ENCODE data around the gene XPO5. TPM values are rescaled to one million over a fixed set of nuclear protein-coding genes. Genes with fewer than 3 reads are reported as not detected.

Gene XPO5
- total RNA-seq, result 28.0 and 43.2 TPM in 2 replicates

DNA sequence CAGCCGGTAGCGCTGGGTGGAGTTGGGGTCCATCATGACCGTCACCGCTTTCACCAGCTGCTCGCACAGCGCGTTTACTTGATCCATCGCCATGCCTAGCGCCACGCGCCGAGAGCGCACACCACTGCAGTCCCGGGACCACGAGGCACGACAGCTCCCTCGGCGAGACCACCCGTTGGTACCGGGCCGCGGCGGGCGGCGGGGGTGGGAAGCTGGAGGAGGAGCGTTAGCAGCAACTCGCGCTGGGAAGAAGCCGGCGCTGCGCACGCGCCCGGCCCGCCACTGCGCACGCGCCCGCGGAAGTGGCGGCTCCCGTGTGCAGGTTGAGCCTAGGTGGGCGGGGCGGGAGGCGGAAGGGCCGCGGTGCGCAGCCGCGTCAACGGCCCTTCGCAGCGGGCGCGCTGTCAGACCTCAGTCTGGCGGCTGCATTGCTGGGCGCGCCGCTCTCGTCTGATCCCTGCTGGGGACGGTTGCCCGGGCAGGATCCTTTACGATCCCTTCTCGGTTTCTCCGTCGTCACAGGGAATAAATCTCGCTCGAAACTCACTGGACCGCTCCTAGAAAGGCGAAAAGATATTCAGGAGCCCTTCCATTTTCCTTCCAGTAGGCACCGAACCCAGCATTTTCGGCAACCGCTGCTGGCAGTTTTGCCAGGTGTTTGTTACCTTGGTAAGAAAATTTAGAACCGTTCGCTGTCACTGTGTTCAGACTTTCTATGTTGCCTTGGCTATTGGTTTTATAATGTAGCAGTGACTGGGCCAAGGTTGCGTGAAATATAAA, at the start of gene XPO5, which contains the start of gene POLH:
Gene XPO5, minus strand, starts transcription at position 267 of the 780 bp plus-strand sequence. Its CDS starts 174 bp downstream, at position 93.
Gene POLH, plus strand, starts transcription at position 414 of the 780 bp plus-strand sequence. CDS start 6,135 bp downstream, outside the sequence.
- peak; percentile 92 for DNase-seq (ENCODE audit: low read depth)
- peak within 1 kb of the TSS; percentile 97 for H3K4me3 ChIP-seq (ENCODE audit: low read depth, low read length)
- peak; percentile 20 for TF ChIP-seq CTCF (IDR thresholded peaks at IDR 0.05; ENCODE audit: insufficient read depth, low read depth, low read length)

GRCh38 chr6:43625393-43625992, 49.7 kb upstream of the XPO5 start:
- no peak for DNase-seq (ENCODE audit: low read depth)
- no peak overlapping the region for H3K4me3 ChIP-seq (ENCODE audit: low read depth, low read length)
- no peak for TF ChIP-seq CTCF (IDR thresholded peaks at IDR 0.05; ENCODE audit: insufficient read depth, low read depth, low read length)

DNA sequence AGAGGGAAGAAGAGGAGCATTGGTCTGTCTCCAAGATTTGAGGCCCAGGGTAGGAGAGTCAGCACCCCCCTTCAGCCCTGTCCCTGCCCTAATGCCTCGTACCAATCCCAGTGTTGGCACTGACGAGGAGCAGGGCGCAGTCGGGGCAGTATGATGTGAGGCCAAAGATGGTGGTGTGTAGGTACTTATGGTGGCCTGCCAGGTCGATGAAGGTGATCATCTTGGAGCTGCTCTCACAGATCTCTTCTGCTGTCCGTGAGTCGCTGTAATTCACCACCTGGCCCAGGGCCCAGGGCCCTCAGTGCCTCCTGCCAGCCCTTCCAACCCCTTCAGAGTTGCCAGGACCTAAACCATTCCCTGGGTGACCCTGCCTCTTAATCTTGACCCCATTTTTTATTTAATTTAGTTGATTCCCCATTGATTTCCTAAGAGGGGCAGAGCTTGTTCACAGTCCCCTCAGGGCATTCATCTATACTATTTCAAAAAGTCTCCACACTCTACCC, 49.0 kb upstream of the XPO5 start:
- no peak for DNase-seq (ENCODE audit: low read depth)
- no peak overlapping the region for H3K4me3 ChIP-seq (ENCODE audit: low read depth, low read length)
- TF ChIP-seq CTCF (IDR thresholded peaks at IDR 0.05; ENCODE audit: insufficient read depth, low read depth, low read length), result no peak

GRCh38 chr6:43623880-43624785, 48.3 kb upstream of the XPO5 start:
- no peak for TF ChIP-seq CTCF (IDR thresholded peaks at IDR 0.05; ENCODE audit: insufficient read depth, low read depth, low read length)
- no peak for DNase-seq (ENCODE audit: low read depth)
- H3K4me3 ChIP-seq (ENCODE audit: low read depth, low read length), result no peak overlapping the region

DNA sequence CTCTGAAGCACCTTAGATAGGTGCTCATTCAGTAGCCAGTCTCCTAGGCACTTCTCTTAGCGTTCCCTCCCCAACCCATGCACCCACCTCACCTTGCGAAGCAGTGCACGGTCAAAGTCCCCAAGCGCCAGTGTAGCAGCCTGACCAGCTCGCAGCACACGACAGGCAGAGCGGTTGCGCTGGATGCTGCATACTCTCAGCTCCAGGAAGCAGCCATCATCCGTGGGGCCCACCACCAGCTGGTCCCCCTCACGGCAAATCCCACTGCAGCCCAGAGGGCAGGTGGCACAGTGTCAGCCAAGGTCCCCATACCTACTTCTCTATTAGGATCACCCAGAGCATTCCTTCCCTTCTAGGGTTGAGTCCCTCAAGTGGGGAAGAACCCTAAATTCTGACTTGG, 46.7 kb upstream of the XPO5 start:
- no peak for DNase-seq (ENCODE audit: low read depth)
- no peak for TF ChIP-seq CTCF (IDR thresholded peaks at IDR 0.05; ENCODE audit: insufficient read depth, low read depth, low read length)
- H3K4me3 ChIP-seq (ENCODE audit: low read depth, low read length), result no peak overlapping the region

DNA sequence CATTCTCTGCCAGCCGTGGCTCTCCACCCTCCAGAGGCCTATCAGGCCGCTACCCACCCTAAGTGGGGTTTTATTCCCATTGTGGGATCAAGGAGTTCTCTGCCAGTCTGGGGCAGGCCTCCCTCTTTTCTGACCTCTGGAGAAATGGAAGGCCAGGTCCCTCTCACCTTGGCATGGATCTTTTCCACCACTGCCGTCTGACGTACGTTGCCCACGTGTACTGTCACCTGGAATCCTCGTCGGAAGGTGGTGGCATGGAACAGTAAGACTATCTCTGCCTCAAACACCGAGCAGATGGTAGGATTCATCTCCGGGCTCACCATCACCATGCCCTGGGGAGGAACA, 46.0 kb upstream of the XPO5 start:
- no peak for TF ChIP-seq CTCF (IDR thresholded peaks at IDR 0.05; ENCODE audit: insufficient read depth, low read depth, low read length)
- H3K4me3 ChIP-seq (ENCODE audit: low read depth, low read length), result no peak overlapping the region

More for the DNA sequence above, 46.0 kb upstream of the XPO5 start:
- no peak for DNase-seq (ENCODE audit: low read depth)
